ENCODE data around the gene MGMT. TPM values are rescaled to one million over a fixed set of nuclear protein-coding genes. Genes with fewer than 3 reads are reported as not detected.

Gene MGMT
- total RNA-seq, 2 donors from 2014 or later, result 18.3 to 25.5 TPM

GRCh38 chr10:129728246-129728820 lies 261.3 kb downstream of the MGMT start:
- H3K9me3 ChIP-seq, result no peaks in the 10 kb centered on the region
- no peak overlapping the region for H3K27ac ChIP-seq
- H3K4me1 ChIP-seq (ENCODE audit: control insufficient read depth in 1 of 2, low read depth in 2 of 2), result no peaks in the 10 kb centered on the region
- TF ChIP-seq, protein P1, sequence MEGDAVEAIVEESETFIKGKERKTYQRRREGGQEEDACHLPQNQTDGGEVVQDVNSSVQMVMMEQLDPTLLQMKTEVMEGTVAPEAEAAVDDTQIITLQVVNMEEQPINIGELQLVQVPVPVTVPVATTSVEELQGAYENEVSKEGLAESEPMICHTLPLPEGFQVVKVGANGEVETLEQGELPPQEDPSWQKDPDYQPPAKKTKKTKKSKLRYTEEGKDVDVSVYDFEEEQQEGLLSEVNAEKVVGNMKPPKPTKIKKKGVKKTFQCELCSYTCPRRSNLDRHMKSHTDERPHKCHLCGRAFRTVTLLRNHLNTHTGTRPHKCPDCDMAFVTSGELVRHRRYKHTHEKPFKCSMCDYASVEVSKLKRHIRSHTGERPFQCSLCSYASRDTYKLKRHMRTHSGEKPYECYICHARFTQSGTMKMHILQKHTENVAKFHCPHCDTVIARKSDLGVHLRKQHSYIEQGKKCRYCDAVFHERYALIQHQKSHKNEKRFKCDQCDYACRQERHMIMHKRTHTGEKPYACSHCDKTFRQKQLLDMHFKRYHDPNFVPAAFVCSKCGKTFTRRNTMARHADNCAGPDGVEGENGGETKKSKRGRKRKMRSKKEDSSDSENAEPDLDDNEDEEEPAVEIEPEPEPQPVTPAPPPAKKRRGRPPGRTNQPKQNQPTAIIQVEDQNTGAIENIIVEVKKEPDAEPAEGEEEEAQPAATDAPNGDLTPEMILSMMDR (IDR thresholded peaks at IDR 0.05), result no peak
- H3K4me3 ChIP-seq, result no peak overlapping the region
- ATAC-seq (ENCODE audit: insufficient number of reproducible peaks, low FRiP score, low read depth) (no peak), DNase-seq (ENCODE audit: low spot score) (no peak)
- H3K27me3 ChIP-seq (replicated peaks; ENCODE audit: insufficient read depth), result no peaks in the 10 kb centered on the region
- no peaks in the 10 kb centered on the region for H3K36me3 ChIP-seq

GRCh38 chr10:129728905-129729795 lies 262.1 kb downstream of the MGMT start:
- Histone ChIP-seq H3K9me3 (no peaks in the 10 kb centered on the region), H3K36me3 (no peaks in the 10 kb centered on the region), H3K27ac (no peak overlapping the region), H3K4me1 (ENCODE audit: control insufficient read depth in 1 of 2, low read depth in 2 of 2) (no peaks in the 10 kb centered on the region), H3K4me3 (no peak overlapping the region), H3K27me3 (replicated peaks; ENCODE audit: insufficient read depth) (no peaks in the 10 kb centered on the region)
- TF ChIP-seq, protein P1 (IDR thresholded peaks at IDR 0.05), result no peak
- ATAC-seq (ENCODE audit: insufficient number of reproducible peaks, low FRiP score, low read depth) (no peak), DNase-seq (ENCODE audit: low spot score) (no peak)

DNA sequence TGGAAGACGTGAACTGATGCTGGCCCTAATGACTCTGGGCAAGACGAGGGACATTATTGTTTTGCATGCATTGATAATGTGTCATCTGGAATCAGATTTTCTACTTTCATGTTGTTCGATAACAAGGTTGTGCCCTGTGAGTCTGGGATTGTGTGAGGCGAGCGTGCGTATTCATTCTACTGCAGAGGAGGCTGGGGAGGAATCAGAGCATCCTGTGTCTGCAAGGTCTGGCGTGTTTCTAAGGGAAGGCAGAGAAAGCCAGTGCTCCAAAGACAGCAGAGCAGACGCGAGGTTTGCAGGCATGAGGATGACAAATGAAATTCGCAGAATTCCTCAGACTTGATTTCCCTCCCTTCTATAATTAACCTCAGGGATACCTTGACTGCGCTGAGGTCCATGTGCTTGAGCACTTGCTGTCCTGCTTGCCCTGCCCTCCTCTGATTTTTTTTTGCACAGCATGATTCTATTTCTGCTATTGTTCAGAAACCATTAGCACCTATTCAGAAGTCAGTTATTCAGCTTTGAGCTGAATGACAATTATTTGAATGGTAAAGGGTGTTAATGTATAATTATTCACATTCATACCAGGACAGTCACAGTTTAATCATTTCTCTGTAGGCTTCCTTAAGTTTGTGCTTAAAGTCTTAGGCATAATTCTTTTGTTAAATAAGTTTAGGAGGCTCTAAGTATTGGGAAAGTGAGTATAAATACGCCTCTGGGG lies 263.4 kb downstream of the MGMT start:
- Histone ChIP-seq H3K4me3 (no peak overlapping the region), H3K4me1 (ENCODE audit: control insufficient read depth in 1 of 2, low read depth in 2 of 2) (no peaks in the 10 kb centered on the region), H3K27me3 (replicated peaks; ENCODE audit: insufficient read depth) (no peaks in the 10 kb centered on the region), H3K9me3 (no peaks in the 10 kb centered on the region), H3K36me3 (no peaks in the 10 kb centered on the region), H3K27ac (no peak overlapping the region)
- TF ChIP-seq, protein P1 (IDR thresholded peaks at IDR 0.05), result no peak
- no peak for ATAC-seq (ENCODE audit: insufficient number of reproducible peaks, low FRiP score, low read depth)
- DNase-seq (ENCODE audit: low spot score), result no peak

DNA sequence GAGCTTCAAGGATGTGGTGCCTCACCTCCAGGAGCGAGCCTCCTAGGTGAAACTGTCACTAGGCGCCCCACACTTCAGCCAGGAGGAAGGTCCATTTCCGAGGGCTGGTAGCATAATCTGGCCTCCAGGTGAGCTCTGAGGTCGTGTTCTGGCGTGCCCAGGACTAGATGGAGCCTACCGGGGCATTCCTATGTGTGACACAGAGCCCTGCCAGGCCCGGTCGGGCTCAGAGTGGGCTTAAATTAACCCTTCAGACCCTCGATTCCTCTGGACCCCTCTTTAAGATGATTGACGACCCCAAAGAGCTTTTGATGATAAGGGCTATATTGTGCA lies 263.9 kb downstream of the MGMT start:
- TF ChIP-seq, protein P1 (IDR thresholded peaks at IDR 0.05), result no peak
- Histone ChIP-seq H3K36me3 (no peaks in the 10 kb centered on the region), H3K9me3 (no peaks in the 10 kb centered on the region), H3K4me3 (no peak overlapping the region), H3K27ac (no peak overlapping the region), H3K4me1 (ENCODE audit: control insufficient read depth in 1 of 2, low read depth in 2 of 2) (no peaks in the 10 kb centered on the region), H3K27me3 (replicated peaks; ENCODE audit: insufficient read depth) (no peaks in the 10 kb centered on the region)
- DNase-seq (ENCODE audit: low spot score) (no peak), ATAC-seq (ENCODE audit: insufficient number of reproducible peaks, low FRiP score, low read depth) (no peak)
